Purkinje cell (primary cell): ENCODE measurements around the gene KCNK6. TPM values are rescaled to one million over a fixed set of nuclear protein-coding genes. Genes with fewer than 3 reads are reported as not detected.

Experiments used
- polyA plus RNA-seq: library from polyadenylated mRNA; unstranded; fragments of >200 nt; fragmentation: Nextera tagmentation; gene quantifications from 2 replicates; pipeline ENCODE4 v1.2.1, GENCODE V29; 2014

The KCNK6 gene
- not detected in 2 replicates for polyA plus RNA-seq

GRCh38 chr19:38319421-38320258 is at the start of gene KCNK6:
Gene KCNK6, plus strand, starts transcription at chr19:38319845. Its CDS starts 106 bp downstream, at chr19:38319951.

GRCh38 chr19:38303517-38304351 is 15.9 kb upstream of the KCNK6 start, which contains the start of gene C19orf33:
Gene C19orf33, plus strand, starts transcription at chr19:38304251. Its CDS starts 11 bp downstream, at chr19:38304262.

DNA sequence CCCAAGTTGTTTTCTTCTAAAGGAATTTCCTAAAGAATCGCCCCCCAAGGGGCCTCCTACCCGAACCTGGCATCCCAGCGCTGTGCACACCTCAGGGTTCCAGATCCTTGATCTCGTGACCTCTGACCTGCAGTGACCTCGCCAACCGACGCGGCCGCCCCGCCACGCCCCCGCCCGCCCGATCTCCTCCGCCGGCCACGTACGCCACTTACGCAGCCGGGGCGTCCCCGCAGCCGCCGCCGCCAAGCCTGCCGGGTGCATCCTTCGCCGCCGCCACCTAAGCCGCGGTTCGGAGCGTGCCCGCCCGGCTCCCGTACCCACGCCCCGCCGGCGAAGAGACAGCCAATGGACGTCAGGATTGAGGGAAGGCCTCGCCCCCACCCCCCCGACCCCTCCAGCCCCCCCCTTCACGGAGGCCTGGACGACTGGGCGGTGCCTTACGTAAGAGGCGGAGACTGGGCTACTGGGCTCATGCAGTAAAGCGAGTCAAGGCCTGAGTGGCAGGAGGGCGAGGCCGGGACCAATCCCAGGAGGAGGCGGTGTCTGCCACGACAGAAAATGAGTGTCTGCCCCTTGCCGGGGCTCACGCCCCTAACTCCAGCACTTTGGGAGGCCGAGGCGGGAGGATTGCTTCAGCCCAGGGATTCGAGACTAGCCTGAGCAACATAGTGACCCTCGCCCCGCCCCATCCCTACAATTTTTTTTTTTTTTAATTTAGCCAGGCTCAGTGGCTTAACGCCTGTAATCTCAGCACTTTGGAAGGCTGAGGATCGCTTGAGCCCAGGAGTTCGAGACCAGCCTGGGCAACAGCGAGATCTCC is 3.8 kb upstream of the KCNK6 start, which contains the start of gene YIF1B:
TSS of gene YIF1B (minus strand) at position 291 of the 820 bp plus-strand sequence. CDS start at position 261, 30 bp downstream.

DNA sequence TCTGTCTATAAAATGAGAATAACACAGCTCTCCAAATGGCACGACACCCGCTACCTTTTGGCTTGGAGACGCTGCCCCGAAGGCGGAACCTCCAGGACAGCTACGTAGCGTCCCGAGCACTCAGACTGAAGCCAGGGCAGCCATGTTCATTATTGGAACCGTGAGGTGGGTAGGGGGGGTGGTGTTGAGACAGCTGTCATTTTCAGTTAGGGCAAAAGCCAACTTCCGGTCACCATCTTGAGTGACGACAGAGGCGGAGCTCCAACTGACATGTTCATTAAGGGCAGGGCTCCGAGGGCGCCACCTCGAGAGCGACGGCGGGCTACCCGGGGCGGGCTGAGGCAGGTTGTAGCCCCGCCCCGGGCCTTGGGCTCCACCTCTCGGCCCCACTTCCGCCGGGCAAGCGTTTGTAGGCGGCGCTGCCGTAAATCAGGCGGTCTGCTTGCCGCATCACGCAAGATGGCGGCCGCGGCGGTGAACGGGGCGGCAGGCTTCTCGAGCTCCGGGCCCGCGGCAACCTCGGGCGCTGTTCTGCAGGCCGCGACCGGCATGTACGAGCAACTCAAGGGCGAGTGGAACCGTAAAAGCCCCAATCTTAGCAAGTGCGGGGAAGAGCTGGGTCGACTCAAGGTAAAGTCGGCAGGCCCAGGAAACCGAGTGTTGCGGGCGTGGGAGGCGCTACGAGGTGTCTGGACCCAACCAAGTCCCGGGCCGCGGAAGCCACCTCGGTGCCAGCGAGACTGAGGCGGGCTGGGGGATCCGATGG is 54.9 kb downstream of the KCNK6 start, which contains the start of gene PSMD8:
TSS of gene PSMD8 (plus strand) at position 240 of the 766 bp plus-strand sequence. CDS start at position 271, 31 bp downstream.

Other genes with a start within 250 kb of the KCNK6 start
- 0.87 TPM in 1 of 2 replicates, not detected in the other for gene DPF1, start 95.6 kb upstream of the KCNK6 start, polyA plus RNA-seq
- 1.3 TPM in 1 of 2 replicates, not detected in the other for gene PPP1R14A, start 63.5 kb upstream of the KCNK6 start, polyA plus RNA-seq
- gene SPINT2, start 55.3 kb upstream of the KCNK6 start, polyA plus RNA-seq, result 86.8 and 104 TPM in 2 replicates
- gene C19orf33, start 15.6 kb upstream of the KCNK6 start, polyA plus RNA-seq, result not detected in 2 replicates
- gene YIF1B, start 3.9 kb upstream of the KCNK6 start, polyA plus RNA-seq, result 40.3 and 41.9 TPM in 2 replicates
- 0.39 TPM in 1 of 2 replicates, not detected in the other for gene CATSPERG, start 16.0 kb downstream of the KCNK6 start, polyA plus RNA-seq
- gene PSMD8, start 54.7 kb downstream of the KCNK6 start, polyA plus RNA-seq, result 98.1 and 111 TPM in 2 replicates
- gene GGN, start 68.2 kb downstream of the KCNK6 start, polyA plus RNA-seq, result not detected in 2 replicates
- gene SPRED3, start 68.9 kb downstream of the KCNK6 start, polyA plus RNA-seq, result 0.62 and 1.1 TPM in 2 replicates
- 2.2 and 6.1 TPM in 2 replicates for gene FAM98C, start 83.2 kb downstream of the KCNK6 start, polyA plus RNA-seq
- gene RASGRP4, start 106.4 kb downstream of the KCNK6 start, polyA plus RNA-seq, result 0.17 TPM in 1 of 2 replicates, not detected in the other
- 6.9 and 9.2 TPM in 2 replicates for gene RYR1, start 113.8 kb downstream of the KCNK6 start, polyA plus RNA-seq